Brain microvascular endothelial cell (primary cell): ENCODE measurements around the gene ADARB2.

Experiments
- DNase-seq: peaks from one replicate; pipeline ENCODE4 v3.0.0-alpha.2; 2020
- H3K27ac ChIP-seq: fragments of 250-450 bp; sonication (Bioruptor Pico); 2 replicates; pipeline ENCODE4 v1.5.1; 2020; ENCODE audit warnings: mild to moderate bottlenecking, moderate library complexity
- H3K27me3 ChIP-seq: fragments of 250-450 bp; sonication (Bioruptor Pico); replicated peaks from 2 replicates; pipeline ENCODE4 v1.5.1; 2020; ENCODE audit warnings: mild to moderate bottlenecking
- H3K36me3 ChIP-seq: fragments of 250-450 bp; sonication (Bioruptor Pico); replicated peaks from 2 replicates; pipeline ENCODE4 v1.5.1; 2020; ENCODE audit warnings: mild to moderate bottlenecking
- H3K4me3 ChIP-seq: 2 replicates; pipeline ENCODE4 v1.5.1; 2011; ENCODE audit warnings: low read depth, mild to moderate bottlenecking, control low read depth, low read length, moderate library complexity
- in situ Hi-C: cut with HindIII; loops from 2 replicates; pipeline ENCODE4 v1.10.0; 2017; ENCODE audit warnings: low sequenced_read_pairs, low pct_ligation_motif_present
- TF ChIP-seq, protein P1 (sequence below): IDR thresholded peaks from 2 replicates; pipeline ENCODE4 v1.5.1; 2011; ENCODE audit warnings: low read depth, mild to moderate bottlenecking, moderate library complexity, low read length, control low read depth, inconsistent platforms; ENCODE audit errors: missing control alignments

The ADARB2 gene

DNA sequence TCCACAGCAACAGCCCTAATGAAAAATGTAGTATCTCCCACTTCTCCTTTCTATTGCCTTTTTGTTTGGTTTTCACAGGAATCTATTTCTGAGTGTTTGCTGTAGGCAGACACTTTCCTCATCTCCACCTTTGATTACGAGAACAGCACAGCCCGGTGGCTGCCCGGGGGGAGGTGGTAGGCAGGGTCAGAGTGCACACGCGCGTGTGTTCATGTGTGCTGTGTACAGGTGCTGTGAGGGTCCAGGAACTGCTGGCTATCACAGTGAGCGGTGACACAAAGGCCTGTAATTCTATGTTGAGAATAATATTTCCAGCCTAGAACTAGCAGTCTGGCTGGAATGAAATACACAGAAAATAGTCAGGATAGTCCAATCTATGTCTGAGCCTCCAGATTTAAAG is 212.8 kb downstream of the ADARB2 start:
- Histone ChIP-seq H3K36me3 (no peaks in the 10 kb centered on the region), H3K27ac (no peak overlapping the region), H3K27me3 (no peaks in the 10 kb centered on the region), H3K4me3 (no peak overlapping the region)
- DNase-seq = no peak
- in situ Hi-C loops = no loop called here
- TF ChIP-seq, protein P1, sequence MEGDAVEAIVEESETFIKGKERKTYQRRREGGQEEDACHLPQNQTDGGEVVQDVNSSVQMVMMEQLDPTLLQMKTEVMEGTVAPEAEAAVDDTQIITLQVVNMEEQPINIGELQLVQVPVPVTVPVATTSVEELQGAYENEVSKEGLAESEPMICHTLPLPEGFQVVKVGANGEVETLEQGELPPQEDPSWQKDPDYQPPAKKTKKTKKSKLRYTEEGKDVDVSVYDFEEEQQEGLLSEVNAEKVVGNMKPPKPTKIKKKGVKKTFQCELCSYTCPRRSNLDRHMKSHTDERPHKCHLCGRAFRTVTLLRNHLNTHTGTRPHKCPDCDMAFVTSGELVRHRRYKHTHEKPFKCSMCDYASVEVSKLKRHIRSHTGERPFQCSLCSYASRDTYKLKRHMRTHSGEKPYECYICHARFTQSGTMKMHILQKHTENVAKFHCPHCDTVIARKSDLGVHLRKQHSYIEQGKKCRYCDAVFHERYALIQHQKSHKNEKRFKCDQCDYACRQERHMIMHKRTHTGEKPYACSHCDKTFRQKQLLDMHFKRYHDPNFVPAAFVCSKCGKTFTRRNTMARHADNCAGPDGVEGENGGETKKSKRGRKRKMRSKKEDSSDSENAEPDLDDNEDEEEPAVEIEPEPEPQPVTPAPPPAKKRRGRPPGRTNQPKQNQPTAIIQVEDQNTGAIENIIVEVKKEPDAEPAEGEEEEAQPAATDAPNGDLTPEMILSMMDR = no peak

DNA sequence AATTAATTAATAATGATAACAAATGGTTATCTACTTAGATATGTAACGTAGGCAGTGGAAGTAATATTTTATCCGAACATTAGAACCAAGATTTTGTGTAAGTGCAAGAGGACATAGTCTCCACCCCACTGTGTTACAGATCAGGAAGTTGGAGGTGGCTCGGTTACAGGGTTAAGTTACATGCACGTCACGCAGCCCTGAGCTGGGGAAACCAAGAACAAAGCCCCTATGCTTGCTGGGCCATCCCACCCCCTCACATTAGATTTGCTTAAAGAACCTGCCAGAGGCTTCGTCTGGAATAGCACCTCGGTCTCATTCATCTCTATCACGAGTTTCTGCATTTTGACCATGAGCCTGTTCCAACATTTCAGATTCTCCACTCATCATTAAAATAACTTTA is 214.1 kb downstream of the ADARB2 start:
- no peak overlapping the region for H3K4me3 ChIP-seq
- no peaks in the 10 kb centered on the region for H3K36me3 ChIP-seq
- in situ Hi-C loops = no loop called here
- TF ChIP-seq, protein P1 = no peak
- DNase-seq = no peak
- H3K27ac ChIP-seq = no peak overlapping the region
- H3K27me3 ChIP-seq = no peaks in the 10 kb centered on the region

DNA sequence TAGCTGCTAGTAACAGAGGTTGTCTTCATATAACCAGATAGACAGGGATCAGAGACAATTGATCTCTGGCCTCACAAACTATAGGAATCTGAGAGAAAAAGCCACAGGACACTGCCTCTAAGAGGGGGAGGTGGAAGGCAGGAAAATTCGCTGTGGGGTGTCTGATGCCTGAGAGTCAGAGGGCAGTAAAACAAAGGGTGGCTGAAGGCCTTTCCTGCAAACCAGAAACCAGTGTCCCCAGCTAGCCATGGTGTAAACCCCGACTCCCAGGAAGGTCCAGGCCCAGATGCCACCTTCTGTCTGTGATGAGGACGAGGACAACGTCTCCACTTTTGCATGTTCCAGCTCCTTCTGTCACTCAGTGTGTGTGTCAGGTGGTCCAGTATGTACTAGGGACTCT is 215.1 kb downstream of the ADARB2 start:
- no peak for DNase-seq
- in situ Hi-C loops = no loop called here
- TF ChIP-seq, protein P1 = no peak
- Histone ChIP-seq H3K27me3 (no peaks in the 10 kb centered on the region), H3K27ac (no peak overlapping the region), H3K36me3 (no peaks in the 10 kb centered on the region), H3K4me3 (no peak overlapping the region)

DNA sequence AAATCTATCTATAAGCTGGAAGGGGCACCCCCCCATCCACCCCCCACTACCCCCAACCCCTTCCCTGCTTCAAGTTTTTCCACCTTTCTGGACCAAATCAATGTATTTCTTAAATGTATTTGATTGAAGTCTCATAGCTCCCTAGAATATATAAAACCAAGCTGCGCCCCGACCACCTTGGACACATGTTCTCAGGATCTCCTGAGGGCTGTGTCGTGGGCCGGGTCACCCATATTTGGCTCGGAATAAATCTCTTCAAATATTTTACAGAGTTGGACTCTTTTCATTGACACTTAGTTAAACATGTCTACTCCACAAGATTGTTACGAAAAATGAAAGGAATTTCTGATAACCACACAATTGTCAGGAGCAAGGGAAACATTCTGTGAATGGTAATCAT is 215.6 kb downstream of the ADARB2 start:
- Histone ChIP-seq H3K27ac (no peak overlapping the region), H3K36me3 (no peaks in the 10 kb centered on the region), H3K4me3 (no peak overlapping the region), H3K27me3 (no peaks in the 10 kb centered on the region)
- no peak for DNase-seq
- TF ChIP-seq, protein P1 = no peak
- in situ Hi-C loops = no loop called here

DNA sequence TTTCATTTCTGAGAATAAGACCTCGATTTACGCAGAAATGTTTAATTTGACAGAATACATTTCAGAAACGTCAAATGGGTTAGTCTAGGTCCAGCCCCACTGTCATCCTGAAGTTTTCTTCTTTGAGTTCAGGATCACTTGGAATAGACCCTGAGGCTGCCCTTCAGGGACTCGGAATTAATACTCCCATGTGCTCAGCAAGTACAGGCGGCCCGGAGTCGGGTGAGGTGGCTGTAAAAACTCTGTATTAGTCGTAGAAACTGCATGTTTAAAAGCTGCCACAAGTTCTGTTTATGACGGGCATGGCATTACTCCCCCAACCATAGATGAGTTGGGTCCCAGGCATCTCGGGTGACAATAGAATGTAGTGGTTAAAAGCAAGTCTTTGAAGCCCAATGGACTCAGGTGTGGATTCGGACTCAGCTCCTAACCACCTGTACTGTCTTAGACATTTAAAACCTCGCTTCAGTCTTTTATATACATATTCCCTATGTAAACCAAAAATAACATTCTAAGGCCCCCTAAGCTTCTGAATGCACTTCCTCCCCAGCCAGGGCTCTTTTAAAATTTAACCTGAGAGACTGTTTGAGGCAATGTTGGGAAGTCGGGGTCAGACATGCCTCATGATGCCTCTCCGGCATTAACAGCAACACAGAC is 216.3 kb downstream of the ADARB2 start:
- Histone ChIP-seq H3K27me3 (no peaks in the 10 kb centered on the region), H3K36me3 (no peaks in the 10 kb centered on the region), H3K4me3 (no peak overlapping the region), H3K27ac (no peak overlapping the region)
- DNase-seq = no peak
- in situ Hi-C loops = no loop called here
- TF ChIP-seq, protein P1 = no peak

DNA sequence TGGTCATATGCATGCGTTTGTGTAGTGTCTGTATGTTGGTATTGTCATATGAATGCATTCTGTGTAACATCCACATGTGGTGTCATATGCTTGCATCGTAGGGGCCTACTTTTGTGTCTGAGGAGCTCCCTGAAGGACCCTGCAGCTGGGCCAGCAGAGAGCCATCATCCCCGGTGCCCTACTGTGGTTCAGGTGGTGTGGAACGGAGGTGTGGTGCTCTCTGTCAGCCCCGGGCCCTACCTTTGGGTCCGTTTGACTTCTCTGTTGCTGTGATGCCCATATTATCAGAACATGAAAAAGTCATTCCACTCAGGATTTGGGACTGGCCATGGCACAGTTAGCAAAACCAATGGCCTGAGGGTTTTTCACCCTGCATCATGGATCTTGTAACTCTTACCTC is 217.9 kb downstream of the ADARB2 start:
- DNase-seq = no peak
- TF ChIP-seq, protein P1 = no peak
- in situ Hi-C loops = no loop called here
- no peaks in the 10 kb centered on the region for H3K27me3 ChIP-seq
- no peaks in the 10 kb centered on the region for H3K36me3 ChIP-seq
- no peak overlapping the region for H3K4me3 ChIP-seq
- H3K27ac ChIP-seq = no peak overlapping the region
